AG08396 (cell line): Measurements from ENCODE around the gene UBE2D3.

Source experiments
- DNase-seq: peaks from one replicate; pipeline ENCODE4 v3.0.0; 2012; ENCODE audit warnings: low spot score, mixed read lengths

UBE2D3 gene

GRCh38 chr4:102754044-102754443 is 73.3 kb downstream of the UBE2D3 start:
- DNase-seq: no peak

- no peak for DNase-seq
Observed at GRCh38 chr4:102751941-102752340, 75.4 kb downstream of the UBE2D3 start.
